T-cell (primary cell): ENCODE results near the gene APBB2. TPM values are rescaled to one million over a fixed set of nuclear protein-coding genes. Genes with fewer than 3 reads are reported as not detected.
"Not testable (repeated sequence)": the region's sequence is repeated elsewhere in the genome, so short reads cannot be mapped to it uniquely, and the experiment has no call there.

Source experiments
- ATAC-seq, 4 experiments: fragments of 200-7000 bp in 3 of 4; fragments of 150-1000 bp in 1 of 4; cut with Tn5 transposase; replicated peaks in 1 of 4; 1 replicate in 3 of 4; 2 replicates in 1 of 4; pipeline ENCODE4 v1.10.0; 2021; ENCODE audit warnings: moderate library complexity in 3 of 4, mild to moderate bottlenecking in 2 of 4, moderate number of reproducible peaks in 1 of 4
- CTCF ChIA-PET, 2 donors: fragments of 300-600 bp; sonication (Branson Sonifier 250); formaldehyde crosslinking; loops; one replicate each; lab custom pipeline; 2022; ENCODE audit warnings: antibody characterized with exemption in 2 of 2; lab: Charles Lee
- POLR2A ChIA-PET, 2 donors: fragments of 300-600 bp; sonication (Branson Sonifier 250); formaldehyde crosslinking; loops; one replicate each; lab custom pipeline; 2022; ENCODE audit warnings: antibody characterized with exemption in 2 of 2; lab: Charles Lee
- DNase-seq, 35 experiments: peaks; one replicate each; pipeline versions ENCODE4 v3.0.0 to v3.0.0-alpha.2; 2013 to 2023
- H3K27ac ChIP-seq: one replicate; pipeline ENCODE4 v1.5.1; 2013; ENCODE audit warnings: low read length
- H3K27me3 ChIP-seq, 2 experiments: replicated peaks in 1 of 2; 1 replicate in 1 of 2; 2 replicates in 1 of 2; pipeline versions ENCODE4 v1.6.1 to v1.7.0; 2013; ENCODE audit warnings: low read length in 1 of 2, mixed read lengths in 1 of 2; ENCODE audit not compliant: control insufficient read depth in 2 of 2, insufficient read depth in 2 of 2; ENCODE audit errors: extremely low read depth in 1 of 2
- H3K36me3 ChIP-seq, 2 donors: 1 replicate in 1 of 2; 2 replicates in 1 of 2; pipeline versions ENCODE4 v1.6.1 to v1.7.0; 2013; ENCODE audit warnings: low read length in 1 of 2; ENCODE audit not compliant: control insufficient read depth in 2 of 2, insufficient read depth in 1 of 2; ENCODE audit errors: extremely low read depth in 1 of 2
- H3K4me1 ChIP-seq, 2 experiments: 1 replicate in 1 of 2; 2 replicates in 1 of 2; pipeline versions ENCODE4 v1.6.1 to v1.7.0; 2013; ENCODE audit warnings: low read length in 2 of 2, mixed read lengths in 1 of 2; ENCODE audit not compliant: insufficient read depth in 2 of 2, control insufficient read depth in 1 of 2; ENCODE audit errors: extremely low read depth in 1 of 2
- H3K4me3 ChIP-seq, 2 donors: 1 replicate in 1 of 2; 2 replicates in 1 of 2; pipeline versions ENCODE4 v1.5.1 to v1.7.0; 2013; ENCODE audit warnings: mild to moderate bottlenecking in 2 of 2, low read length in 1 of 2, moderate library complexity in 1 of 2; ENCODE audit not compliant: control insufficient read depth in 1 of 2; ENCODE audit errors: extremely low read depth in 1 of 2
- H3K9me3 ChIP-seq: 2 replicates; pipeline ENCODE4 v1.7.0; 2013
- H3K27ac Mint-ChIP-seq, 2 donors: one replicate each; pipeline ENCODE4 v1.8.0; 2020 to 2021; ENCODE audit warnings: mild to moderate bottlenecking in 2 of 2, mixed read lengths in 2 of 2
- H3K27me3 Mint-ChIP-seq, 2 donors: one replicate each; pipeline ENCODE4 v1.8.0; 2021 to 2022; ENCODE audit warnings: mixed read lengths in 2 of 2
- H3K36me3 Mint-ChIP-seq: one replicate; pipeline ENCODE4 v1.8.0; 2021; ENCODE audit warnings: mixed read lengths
- H3K4me1 Mint-ChIP-seq, 3 donors: one replicate each; pipeline ENCODE4 v1.8.0; 2020 to 2022; ENCODE audit warnings: mixed read lengths in 3 of 3, mild to moderate bottlenecking in 1 of 3
- H3K4me3 Mint-ChIP-seq, 3 donors: one replicate each; pipeline ENCODE4 v1.8.0; 2020 to 2022; ENCODE audit warnings: mild to moderate bottlenecking in 3 of 3, mixed read lengths in 3 of 3, moderate library complexity in 3 of 3
- H3K9me3 Mint-ChIP-seq, 3 donors: one replicate each; pipeline ENCODE4 v1.8.0; 2020 to 2022; ENCODE audit warnings: mixed read lengths in 3 of 3
- WGBS: methylation state at CpG from one replicate; pipeline ENCODE4 v1.1.5; 2013; ENCODE audit warnings: missing lambda C conversion rate; ENCODE audit not compliant: insufficient coverage; 5-methylcytosine and 5-hydroxymethylcytosine counted together
- total RNA-seq, 35 experiments: library from RNA in 6 of 35; stranded (reverse) in 6 of 35; fragments of 120-200 nt in 1 of 35; gene quantifications; one replicate each; pipeline versions ENCODE4 v1.2.1 to v1.2.4 and lab custom pipeline; 2013 to 2026

The APBB2 gene
- total RNA-seq, 5 donors from 2014 or later (not counting 1 experiment from before 2014, with no cell fraction given) = 0.23 to 1.6 (median 0.70) TPM

- Mint-ChIP-seq H3K4me1 (peaks cover 10 to 14% (median 12%) of the 10 kb centered on the region in 3 donors), H3K36me3 (no peaks in the 10 kb centered on the region), H3K4me3 (no peak overlapping the region), H3K27me3 (no peaks in the 10 kb centered on the region), H3K9me3 (no peaks in the 10 kb centered on the region), H3K27ac (peak overlapping the region in 1 of 2 donors; percentile 10)
- ChIA-PET POLR2A (interaction anchor here in 1 of 2 donors (0.5 kb wide), 1 partner anchor 9 kb away, joined by 3 read pairs; no protein-coding TSS in a partner anchor), CTCF (interaction anchor here (0.8 to 1.2 kb wide), 4 partner anchors 8 to 16 kb away, joined by 3 read pairs; no protein-coding TSS in a partner anchor)
- peaks cover 0 to 13% of the 10 kb centered on the region in 2 experiments for H3K4me1 ChIP-seq
- peak; percentile 70 to 78 (median 72) for ATAC-seq
- H3K27me3 ChIP-seq = peaks cover 0 to 13% of the 10 kb centered on the region in 2 experiments
- H3K27ac ChIP-seq = no peak overlapping the region
- no peaks in the 10 kb centered on the region for H3K36me3 ChIP-seq
- 60% methylated on average over 5 of the region's 12 CpGs for WGBS
- peak; percentile 10 to 74 (median 37) for DNase-seq
- no peak overlapping the region for H3K4me3 ChIP-seq
- no peaks in the 10 kb centered on the region for H3K9me3 ChIP-seq
Measured at GRCh38 chr4:40908702-40909362, 305.5 kb downstream of the APBB2 start.

GRCh38 chr4:40908297-40908696, 306.0 kb downstream of the APBB2 start:
- no peaks in the 10 kb centered on the region for H3K36me3 Mint-ChIP-seq
- no peaks in the 10 kb centered on the region for H3K27me3 Mint-ChIP-seq
- H3K4me1 Mint-ChIP-seq = peaks cover 10 to 14% (median 12%) of the 10 kb centered on the region in 3 donors
- no peak overlapping the region for H3K27ac Mint-ChIP-seq
- H3K36me3 ChIP-seq = no peaks in the 10 kb centered on the region
- H3K27me3 ChIP-seq = peaks cover 0 to 13% of the 10 kb centered on the region in 2 experiments
- peaks cover 0 to 13% of the 10 kb centered on the region in 2 experiments for H3K4me1 ChIP-seq
- H3K9me3 Mint-ChIP-seq = no peaks in the 10 kb centered on the region
- 92% methylated on average over 5 of the region's 12 CpGs for WGBS
- no peak overlapping the region for H3K27ac ChIP-seq
- no peak overlapping the region for H3K4me3 Mint-ChIP-seq
- POLR2A ChIA-PET = interaction anchor here in 1 of 2 donors (0.5 kb wide), 1 partner anchor 9 kb away, joined by 3 read pairs; no protein-coding TSS in a partner anchor
- no peak for DNase-seq
- CTCF ChIA-PET = interaction anchor here (0.5 to 1.2 kb wide), 5 partner anchors 8 to 327 kb away, joined by 3 to 4 read pairs (median 3); no protein-coding TSS in a partner anchor
- H3K4me3 ChIP-seq = no peak overlapping the region
- H3K9me3 ChIP-seq = no peaks in the 10 kb centered on the region
- no peak for ATAC-seq

DNA sequence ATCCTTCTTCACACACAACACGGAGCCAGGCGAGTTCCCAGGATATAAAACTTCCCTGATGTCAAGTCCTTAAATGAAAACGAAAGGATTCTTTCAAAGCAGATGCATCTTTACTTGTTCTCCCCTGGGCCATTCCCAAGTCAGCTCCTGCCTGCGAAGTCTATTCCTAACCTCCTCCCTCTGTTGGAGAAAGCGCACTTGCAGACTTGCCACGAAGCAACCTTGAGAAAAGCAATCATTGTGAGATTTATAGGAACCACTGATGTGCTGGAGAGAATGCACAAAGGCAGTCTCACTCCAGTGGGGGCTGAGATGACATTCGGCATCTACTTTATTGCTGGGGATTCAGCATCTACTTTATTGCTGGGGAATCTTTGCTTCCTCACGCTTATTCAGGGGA, 308.9 kb downstream of the APBB2 start:
- no peak overlapping the region for H3K4me3 ChIP-seq
- ChIA-PET POLR2A (no interaction called here), CTCF (no interaction called here)
- no peaks in the 10 kb centered on the region for H3K9me3 ChIP-seq
- WGBS = 73% methylated on average over 5 of the region's 8 CpGs
- H3K4me3 Mint-ChIP-seq = no peak overlapping the region
- H3K4me1 ChIP-seq = peaks cover 0 to 13% of the 10 kb centered on the region in 2 experiments
- H3K27ac Mint-ChIP-seq = no peak overlapping the region
- no peaks in the 10 kb centered on the region for H3K9me3 Mint-ChIP-seq
- no peaks in the 10 kb centered on the region for H3K36me3 Mint-ChIP-seq
- H3K27ac ChIP-seq = no peak overlapping the region
- H3K27me3 Mint-ChIP-seq = no peaks in the 10 kb centered on the region
- no peaks in the 10 kb centered on the region for H3K36me3 ChIP-seq
- peaks cover 10 to 14% (median 12%) of the 10 kb centered on the region in 3 donors for H3K4me1 Mint-ChIP-seq
- H3K27me3 ChIP-seq = peaks cover 0 to 13% of the 10 kb centered on the region in 2 experiments
- no peak for DNase-seq
- ATAC-seq = no peak

DNA sequence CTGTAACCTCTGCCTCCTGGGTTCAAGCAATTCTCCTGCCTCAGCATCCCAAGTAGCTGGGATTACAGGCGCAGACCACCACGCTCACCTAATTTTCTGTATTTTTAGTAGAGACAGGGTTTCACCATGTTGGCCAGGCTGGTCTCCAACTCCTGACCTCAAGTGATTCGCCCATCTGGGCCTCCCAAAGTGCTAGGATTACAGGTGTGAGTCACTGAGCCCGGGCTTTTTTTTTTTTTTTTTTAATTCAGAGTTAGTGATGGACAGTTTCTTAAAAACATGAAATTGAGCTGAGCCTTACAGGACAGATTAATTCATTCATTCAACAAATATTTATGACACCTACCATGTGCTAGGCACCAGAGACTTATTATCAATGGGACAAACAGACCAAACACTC, 313.8 kb downstream of the APBB2 start:
- H3K4me3 ChIP-seq, H3K4me1 Mint-ChIP-seq, H3K9me3 ChIP-seq, H3K4me3 Mint-ChIP-seq, H3K27ac Mint-ChIP-seq, DNase-seq, H3K27me3 Mint-ChIP-seq, H3K27me3 ChIP-seq, H3K36me3 Mint-ChIP-seq, ATAC-seq, H3K27ac ChIP-seq, H3K4me1 ChIP-seq, H3K9me3 Mint-ChIP-seq, H3K36me3 ChIP-seq: not testable (repeated sequence)
- ChIA-PET CTCF (interaction anchor here (0.6 to 0.8 kb wide), 9 partner anchors 8 to 1432 kb away, joined by 3 to 10 read pairs (median 5); no protein-coding TSS in a partner anchor), POLR2A (interaction anchor here in 1 of 2 donors (0.6 kb wide), 1 partner anchor 9 kb away, joined by 4 read pairs; no protein-coding TSS in a partner anchor)
- no CpG with 5 or more reads among the region's 4 CpGs for WGBS

DNA sequence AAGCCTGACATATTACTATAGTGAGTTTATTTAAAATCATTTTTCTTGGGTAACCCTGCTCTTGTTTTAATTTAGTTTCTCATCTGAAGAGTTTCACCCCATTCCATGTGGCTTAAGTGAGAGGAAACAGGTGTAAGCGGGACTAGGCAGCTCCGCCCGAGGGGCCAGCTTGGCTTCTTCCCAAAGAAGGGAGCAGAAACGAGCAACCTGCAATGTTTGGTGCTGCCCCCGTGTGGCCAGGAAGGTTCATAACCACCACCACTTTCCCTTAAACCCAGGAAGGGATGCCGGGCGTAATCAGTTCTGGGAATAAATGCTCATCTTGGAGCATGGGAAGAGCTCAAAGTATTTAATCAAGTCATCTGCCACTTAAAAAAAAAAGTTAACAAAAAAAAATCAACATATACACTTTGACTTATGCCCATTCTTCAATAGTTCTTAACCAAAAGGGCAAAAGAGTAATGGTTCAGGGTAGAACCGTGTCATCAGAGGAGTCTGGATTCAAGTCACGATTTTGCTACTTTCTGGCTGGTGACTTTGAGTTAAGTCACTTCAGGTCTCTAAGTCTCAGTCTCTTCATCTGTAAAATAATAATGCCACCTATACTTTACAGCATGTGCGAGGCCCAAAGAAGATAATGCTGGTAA, 316.7 kb downstream of the APBB2 start:
- WGBS = 71% methylated on average over 3 of the region's 10 CpGs
- ChIA-PET CTCF (interaction anchor here (0.5 to 1.2 kb wide), 15 partner anchors 8 to 1497 kb away, joined by 3 to 4 read pairs (median 3); no protein-coding TSS in a partner anchor), POLR2A (interaction anchor here in 1 of 2 donors (0.6 kb wide), 1 partner anchor 25 kb away, joined by 3 read pairs; no protein-coding TSS in a partner anchor)
- no peak overlapping the region for H3K27ac Mint-ChIP-seq
- peak overlapping the region; percentile 43 to 69 (median 62) for H3K4me3 Mint-ChIP-seq
- H3K27me3 Mint-ChIP-seq = no peaks in the 10 kb centered on the region
- Histone ChIP-seq H3K36me3 (no peaks in the 10 kb centered on the region), H3K27me3 (no peaks in the 10 kb centered on the region), H3K4me3 (peak overlapping the region in 1 of 2 donors; percentile 10), H3K27ac (no peak overlapping the region), H3K4me1 (peaks cover 0 to 5% of the 10 kb centered on the region in 2 experiments), H3K9me3 (no peaks in the 10 kb centered on the region)
- ATAC-seq = peak; percentile 62 to 72 (median 66)
- peak in 33 of 35 experiments; percentile 11 to 73 (median 39) for DNase-seq
- peaks cover 4 to 8% (median 5%) of the 10 kb centered on the region in 3 donors for H3K4me1 Mint-ChIP-seq
- no peaks in the 10 kb centered on the region for H3K36me3 Mint-ChIP-seq
- no peaks in the 10 kb centered on the region for H3K9me3 Mint-ChIP-seq

GRCh38 chr4:40890764-40891163, 323.6 kb downstream of the APBB2 start:
- Histone ChIP-seq H3K4me3 (no peak overlapping the region), H3K27ac (no peak overlapping the region), H3K36me3 (no peaks in the 10 kb centered on the region), H3K27me3 (peaks cover 0 to 4% of the 10 kb centered on the region in 2 experiments), H3K4me1 (no peaks in the 10 kb centered on the region), H3K9me3 (no peaks in the 10 kb centered on the region)
- ATAC-seq (no peak), DNase-seq (no peak)
- Mint-ChIP-seq H3K4me1 (no peaks in the 10 kb centered on the region), H3K36me3 (no peaks in the 10 kb centered on the region), H3K4me3 (no peak overlapping the region), H3K9me3 (no peaks in the 10 kb centered on the region), H3K27me3 (peaks cover 0 to 5% of the 10 kb centered on the region in 2 donors), H3K27ac (no peak overlapping the region)
- CTCF ChIA-PET = no interaction called here
- 37% methylated on average over 6 of the region's 6 CpGs for WGBS
- POLR2A ChIA-PET = no interaction called here
